ENCODE data around the gene KCNJ14.

The KCNJ14 gene

GRCh38 chr19:48510421-48511268, 55.3 kb downstream of the KCNJ14 start:
- peak; percentile 19 for DNase-seq

DNA sequence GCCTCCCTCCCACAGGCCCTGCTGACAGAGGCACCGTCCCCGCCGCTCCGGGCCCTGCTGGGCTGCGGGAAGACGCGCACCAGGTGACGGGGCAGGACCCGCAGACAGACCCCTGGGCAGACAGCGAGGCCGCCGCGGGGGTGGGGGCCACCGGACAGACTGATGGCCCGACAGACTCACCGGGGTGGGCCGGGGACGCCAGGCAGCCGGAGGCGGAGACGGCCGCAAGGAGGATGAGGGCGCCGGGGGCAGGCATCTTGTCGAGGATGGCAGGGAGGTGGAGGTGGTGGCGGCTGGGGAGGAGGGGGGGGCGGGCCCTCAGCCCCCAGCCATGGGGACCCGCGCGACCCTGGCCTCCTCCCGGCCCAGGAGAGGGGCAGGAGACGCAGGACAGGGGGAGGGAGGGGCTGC, 56.0 kb downstream of the KCNJ14 start:
- no peak for DNase-seq

DNA sequence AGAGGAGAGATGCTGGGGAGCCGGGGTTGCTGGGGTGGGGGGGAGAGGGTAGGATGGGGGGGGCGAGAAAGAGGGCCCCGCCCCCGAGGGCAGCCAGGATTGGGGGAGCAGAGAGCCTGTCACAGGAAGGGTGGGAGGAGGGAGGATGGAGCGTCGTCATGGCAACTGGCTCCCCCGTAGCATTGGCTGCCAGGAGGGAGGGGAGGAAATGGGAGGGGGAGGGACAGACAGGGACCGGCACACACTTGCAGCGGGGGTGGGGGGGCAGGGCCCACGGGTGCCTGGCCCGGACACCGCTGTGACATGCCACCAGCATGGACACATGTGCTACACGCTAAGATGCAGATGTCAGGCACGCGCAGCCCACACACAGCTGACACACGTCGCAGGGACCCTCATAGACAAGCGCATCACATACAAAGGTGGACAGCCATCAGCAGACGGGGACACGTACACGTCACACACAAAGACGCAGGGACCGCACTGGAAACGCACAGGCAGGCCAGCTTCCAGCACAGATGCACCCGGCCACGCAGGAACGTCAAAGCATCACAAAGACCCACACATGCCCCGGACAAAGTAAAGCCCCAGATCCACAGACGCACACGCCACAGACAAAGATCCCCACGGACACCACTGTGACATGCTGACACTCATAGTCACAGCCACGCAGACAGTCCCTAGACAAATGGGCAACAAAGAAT, 56.6 kb downstream of the KCNJ14 start, which contains the start of gene LMTK3:
TSS of gene LMTK3 (minus strand) at position 36 of the 704 bp plus-strand sequence. CDS start 259 bp downstream, outside the sequence.
- DNase-seq = peak; percentile 57

DNA sequence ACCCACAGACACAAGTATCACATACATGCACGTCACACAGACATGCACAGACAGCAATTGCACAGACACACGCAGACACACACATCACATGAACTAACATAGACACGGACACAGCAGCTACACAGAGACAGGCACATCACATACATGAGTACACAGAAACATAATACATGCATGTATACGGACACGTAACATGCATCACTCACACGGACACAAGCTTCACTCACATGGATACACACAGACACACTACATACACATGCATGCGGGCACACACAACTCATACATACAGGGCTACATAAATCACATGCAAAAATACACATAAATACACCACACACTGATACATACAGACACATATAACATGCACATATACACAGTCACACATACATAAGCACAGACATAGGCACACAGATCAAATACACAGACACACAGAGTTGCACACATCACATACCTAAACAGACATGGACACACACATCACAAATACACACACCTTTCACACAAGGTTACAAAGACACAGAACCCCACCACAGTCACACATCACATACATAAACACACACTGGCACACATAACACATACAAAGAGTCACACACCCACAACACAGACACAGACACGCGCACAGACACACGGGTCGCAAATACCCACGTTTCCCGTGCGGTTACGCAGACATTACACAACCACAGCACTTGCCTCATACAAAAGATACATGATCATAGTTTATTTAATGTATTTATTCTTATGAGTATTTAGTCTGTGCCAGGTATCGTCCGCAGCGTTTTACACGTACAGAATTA, 57.3 kb downstream of the KCNJ14 start:
- DNase-seq = no peak

DNA sequence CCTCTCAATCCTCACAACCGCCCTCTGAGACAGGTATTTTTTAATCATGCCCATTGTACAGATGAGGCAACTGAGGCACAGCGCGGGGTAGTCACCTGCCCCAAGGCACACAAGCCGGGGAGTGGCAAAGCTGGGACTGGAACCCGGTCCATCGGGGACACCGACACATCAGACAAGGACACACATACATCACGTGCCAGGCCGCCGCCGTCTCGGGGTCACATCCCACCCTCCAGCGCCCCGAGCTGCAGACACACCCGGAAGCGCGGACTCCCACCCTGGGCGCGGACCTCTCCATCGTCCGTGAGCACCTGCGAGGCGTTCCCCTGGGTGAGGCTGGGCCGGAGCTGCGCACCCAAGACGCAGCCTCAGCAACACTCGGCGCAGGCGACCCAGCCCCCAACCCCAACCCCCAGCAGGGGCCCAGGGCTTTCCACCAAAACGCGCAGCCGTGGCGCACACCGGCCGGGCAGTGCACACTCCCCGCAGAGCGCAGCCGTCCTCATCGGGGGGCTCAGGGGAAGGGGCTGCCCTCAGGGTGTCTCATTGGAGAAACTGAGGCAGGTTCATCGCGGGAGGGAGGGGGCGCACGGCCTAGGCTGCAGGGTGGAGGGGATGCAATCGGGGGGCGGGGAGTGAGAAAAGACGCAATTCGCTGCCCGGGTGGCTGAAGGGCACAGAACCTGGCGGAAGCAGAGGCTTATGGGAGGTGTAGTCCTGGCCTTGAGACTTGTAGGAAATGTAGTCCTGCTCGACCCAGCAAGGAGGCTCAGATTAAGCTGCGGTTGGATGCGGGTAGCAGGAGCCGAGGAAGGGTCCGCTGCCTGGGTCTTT, 58.1 kb downstream of the KCNJ14 start:
- DNase-seq = peak; percentile 56

- no peak for DNase-seq
These were observed 58.7 kb downstream of the KCNJ14 start for GRCh38 chr19:48514123-48514458.

DNA sequence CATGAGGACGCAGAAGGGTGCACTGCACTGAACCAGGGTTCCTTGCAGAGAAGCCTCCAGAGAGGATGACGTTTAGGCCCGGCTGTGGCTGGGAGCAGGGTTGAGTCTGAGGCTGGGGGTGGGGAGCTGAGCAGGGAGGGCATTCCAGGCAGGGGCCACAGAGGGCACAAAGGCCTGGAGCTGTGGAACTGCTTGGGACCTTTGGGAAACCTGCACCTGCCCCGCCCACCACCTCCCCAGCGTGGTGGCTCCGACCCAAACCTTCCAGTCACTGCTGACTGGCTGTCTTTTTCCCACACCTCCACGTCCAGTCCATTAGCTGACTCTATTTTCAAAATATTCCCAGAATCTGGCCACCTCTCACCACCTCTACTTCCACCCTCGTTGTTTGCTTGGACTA, 61.2 kb downstream of the KCNJ14 start:
- DNase-seq = no peak

Measured in NCI-H524 treated with DMSO at 0.1 percent for 48 hours (cell line).